Measurements from ENCODE around the gene DNAJC18. TPM values are rescaled to one million over a fixed set of nuclear protein-coding genes. Genes with fewer than 3 reads are reported as not detected.

DNAJC18 gene
- total RNA-seq, 1 donor = 9.9 TPM

GRCh38 chr5:139438707-139439012 lies 665 bp downstream of the DNAJC18 start:
- DNase-seq (ENCODE audit: low read depth) = no peak
- TF ChIP-seq CTCF (IDR thresholded peaks at IDR 0.05; ENCODE audit: insufficient read depth, low read length) = no peak

GRCh38 chr5:139435676-139436075 lies 3.6 kb downstream of the DNAJC18 start:
- no peak for TF ChIP-seq CTCF (IDR thresholded peaks at IDR 0.05; ENCODE audit: insufficient read depth, low read length)
- DNase-seq (ENCODE audit: low read depth) = no peak
- no peak overlapping the region for H3K4me3 ChIP-seq (ENCODE audit: low read depth, low read length)

More at GRCh38 chr5:139438707-139439012, 665 bp downstream of the DNAJC18 start:
- H3K4me3 ChIP-seq (ENCODE audit: low read depth, low read length) = peak overlapping the region; percentile 97

- no peak for DNase-seq (ENCODE audit: low read depth)
- TF ChIP-seq CTCF (IDR thresholded peaks at IDR 0.05; ENCODE audit: insufficient read depth, low read length) = no peak
These were observed 7.6 kb downstream of the DNAJC18 start for GRCh38 chr5:139431706-139432105.

GRCh38 chr5:139430015-139430414 lies 9.3 kb downstream of the DNAJC18 start:
- DNase-seq (ENCODE audit: low read depth) = no peak

More at GRCh38 chr5:139431706-139432105, 7.6 kb downstream of the DNAJC18 start:
- H3K4me3 ChIP-seq (ENCODE audit: low read depth, low read length) = no peak overlapping the region

GRCh38 chr5:139426203-139426885 lies 13.0 kb downstream of the DNAJC18 start:
- no peak for DNase-seq (ENCODE audit: low read depth)
- TF ChIP-seq CTCF (IDR thresholded peaks at IDR 0.05; ENCODE audit: insufficient read depth, low read length) = no peak
- H3K4me3 ChIP-seq (ENCODE audit: low read depth, low read length) = no peak overlapping the region

More at GRCh38 chr5:139430015-139430414, 9.3 kb downstream of the DNAJC18 start:
- TF ChIP-seq CTCF (IDR thresholded peaks at IDR 0.05; ENCODE audit: insufficient read depth, low read length) = no peak
- no peak overlapping the region for H3K4me3 ChIP-seq (ENCODE audit: low read depth, low read length)

GRCh38 chr5:139425497-139425896 lies 13.8 kb downstream of the DNAJC18 start:
- H3K4me3 ChIP-seq (ENCODE audit: low read depth, low read length) = no peak overlapping the region
- TF ChIP-seq CTCF (IDR thresholded peaks at IDR 0.05; ENCODE audit: insufficient read depth, low read length) = no peak
- no peak for DNase-seq (ENCODE audit: low read depth)
